Measurements from ENCODE around the gene SAFB2. TPM values are rescaled to one million over a fixed set of nuclear protein-coding genes. Genes with fewer than 3 reads are reported as not detected.

Gene SAFB2
- total RNA-seq, 4 donors from 2014 or later = 11.6 to 47.3 (median 32.1) TPM

DNA sequence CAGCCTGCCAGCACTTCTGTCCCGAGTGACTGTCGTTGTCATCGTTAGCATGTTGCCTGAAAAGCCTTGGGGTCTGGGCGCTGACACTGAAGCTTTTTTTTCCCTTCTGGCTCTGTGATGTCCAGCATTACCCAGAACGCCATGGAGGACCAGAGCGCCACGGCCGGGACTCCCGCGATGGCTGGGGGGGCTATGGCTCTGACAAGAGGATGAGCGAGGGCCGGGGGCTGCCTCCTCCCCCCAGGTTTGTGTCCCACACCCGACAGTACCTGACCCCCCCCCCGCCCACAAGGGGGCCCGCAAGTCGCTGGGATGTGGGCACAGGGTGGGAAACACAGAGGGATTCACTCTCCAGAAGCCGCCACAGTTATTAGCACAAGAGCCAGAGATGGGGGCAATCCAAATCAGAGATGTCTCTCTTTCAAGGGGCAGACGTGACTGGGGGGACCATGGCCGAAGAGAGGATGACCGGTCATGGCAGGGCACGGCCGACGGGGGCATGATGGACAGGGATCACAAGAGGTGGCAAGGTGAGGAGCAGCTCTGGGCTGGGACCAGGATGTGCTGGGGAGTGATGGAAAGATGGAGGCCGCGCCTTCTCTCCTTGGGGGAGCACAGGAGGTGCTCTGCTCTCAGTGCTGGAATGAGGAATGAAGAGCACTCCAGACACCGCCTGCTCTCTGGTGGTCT lies 44.5 kb upstream of the SAFB2 start:
- WGBS, 2 donors = 81 to 91% methylated on average over 9 to 13 of the region's 26 CpGs

GRCh38 chr19:5665781-5666513 lies 43.4 kb upstream of the SAFB2 start:
- Histone ChIP-seq H3K27me3 (no peaks in the 10 kb centered on the region), H3K27ac (no peak overlapping the region), H3K4me3 (no peak overlapping the region), H3K36me3 (peaks cover 65 to 98% (median 82%) of the 10 kb centered on the region in 3 donors), H3K9me3 (no peaks in the 10 kb centered on the region), H3K4me1 (no peaks in the 10 kb centered on the region)
- 63 to 65% methylated on average over 8 to 9 of the region's 10 CpGs for WGBS, 2 donors
- no peak for DNase-seq
- intact Hi-C loops (cut with DNase I) = no loop called here
- no peak for TF ChIP-seq POLR2A (IDR thresholded peaks at IDR 0.05)
- TF ChIP-seq, protein P1, sequence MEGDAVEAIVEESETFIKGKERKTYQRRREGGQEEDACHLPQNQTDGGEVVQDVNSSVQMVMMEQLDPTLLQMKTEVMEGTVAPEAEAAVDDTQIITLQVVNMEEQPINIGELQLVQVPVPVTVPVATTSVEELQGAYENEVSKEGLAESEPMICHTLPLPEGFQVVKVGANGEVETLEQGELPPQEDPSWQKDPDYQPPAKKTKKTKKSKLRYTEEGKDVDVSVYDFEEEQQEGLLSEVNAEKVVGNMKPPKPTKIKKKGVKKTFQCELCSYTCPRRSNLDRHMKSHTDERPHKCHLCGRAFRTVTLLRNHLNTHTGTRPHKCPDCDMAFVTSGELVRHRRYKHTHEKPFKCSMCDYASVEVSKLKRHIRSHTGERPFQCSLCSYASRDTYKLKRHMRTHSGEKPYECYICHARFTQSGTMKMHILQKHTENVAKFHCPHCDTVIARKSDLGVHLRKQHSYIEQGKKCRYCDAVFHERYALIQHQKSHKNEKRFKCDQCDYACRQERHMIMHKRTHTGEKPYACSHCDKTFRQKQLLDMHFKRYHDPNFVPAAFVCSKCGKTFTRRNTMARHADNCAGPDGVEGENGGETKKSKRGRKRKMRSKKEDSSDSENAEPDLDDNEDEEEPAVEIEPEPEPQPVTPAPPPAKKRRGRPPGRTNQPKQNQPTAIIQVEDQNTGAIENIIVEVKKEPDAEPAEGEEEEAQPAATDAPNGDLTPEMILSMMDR (IDR thresholded peaks at IDR 0.05) = no peak

More for the DNA sequence above, 44.5 kb upstream of the SAFB2 start:
- DNase-seq = no peak
- Histone ChIP-seq H3K27ac (no peak overlapping the region), H3K4me3 (no peak overlapping the region), H3K9me3 (no peaks in the 10 kb centered on the region), H3K4me1 (no peaks in the 10 kb centered on the region), H3K36me3 (peaks cover 54 to 92% (median 71%) of the 10 kb centered on the region in 3 donors), H3K27me3 (no peaks in the 10 kb centered on the region)
- TF ChIP-seq, protein P1 (IDR thresholded peaks at IDR 0.05) = no peak
- TF ChIP-seq POLR2A (IDR thresholded peaks at IDR 0.05) = no peak
- intact Hi-C loops (cut with DNase I) = no loop called here

DNA sequence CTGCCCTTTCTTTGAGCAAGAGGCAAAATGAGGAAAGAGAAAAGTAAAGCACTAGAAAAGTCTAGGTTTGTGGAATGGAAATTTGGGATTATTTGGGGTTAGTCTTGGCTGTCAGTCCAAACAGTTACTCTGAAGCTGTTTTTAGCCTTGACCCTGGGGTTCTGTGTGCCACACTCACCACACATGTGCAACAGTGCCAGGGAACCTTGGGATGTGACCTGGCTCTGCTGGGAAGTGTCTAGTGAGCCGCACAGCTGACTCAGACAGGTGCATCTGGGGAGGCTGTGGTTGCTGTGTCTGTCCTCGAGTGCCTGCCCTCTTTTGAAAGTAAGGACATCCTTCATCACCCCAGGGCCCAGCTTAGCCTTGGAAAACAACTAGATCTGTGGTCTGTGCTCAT lies 41.9 kb upstream of the SAFB2 start:
- intact Hi-C loops (cut with DNase I) = no loop called here
- Histone ChIP-seq H3K9me3 (no peaks in the 10 kb centered on the region), H3K27me3 (no peaks in the 10 kb centered on the region), H3K36me3 (peaks cover 64 to 100% (median 89%) of the 10 kb centered on the region in 3 donors), H3K4me3 (no peak overlapping the region), H3K4me1 (no peaks in the 10 kb centered on the region), H3K27ac (no peak overlapping the region)
- no CpG with 5 or more reads among the region's 2 CpGs for WGBS, 2 donors
- TF ChIP-seq, protein P1 (IDR thresholded peaks at IDR 0.05) = no peak
- TF ChIP-seq POLR2A (IDR thresholded peaks at IDR 0.05) = no peak
- no peak for DNase-seq

DNA sequence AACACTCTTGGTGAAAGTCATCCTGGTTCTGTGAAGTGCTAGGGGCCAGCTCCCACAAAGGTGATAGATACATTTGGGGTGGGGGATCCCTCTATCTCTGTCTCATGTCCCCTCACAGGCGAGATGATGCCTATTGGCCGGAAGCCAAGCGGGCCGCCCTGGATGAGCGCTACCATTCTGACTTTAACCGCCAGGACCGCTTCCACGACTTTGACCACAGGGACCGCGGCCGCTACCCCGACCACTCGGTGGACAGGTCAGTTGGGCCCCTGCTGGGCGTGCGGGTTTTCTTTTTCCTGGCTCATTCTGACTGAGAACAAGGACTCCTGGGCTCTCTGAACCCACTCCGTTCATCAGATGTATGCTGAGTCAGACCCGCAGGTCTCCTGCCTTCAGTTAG lies 41.3 kb upstream of the SAFB2 start:
- DNase-seq = no peak
- TF ChIP-seq POLR2A (IDR thresholded peaks at IDR 0.05) = no peak
- TF ChIP-seq, protein P1 (IDR thresholded peaks at IDR 0.05) = no peak

GRCh38 chr19:5661483-5661882 lies 38.9 kb upstream of the SAFB2 start:
- no peak for DNase-seq
- intact Hi-C loops (cut with DNase I) = no loop called here
- 96 to 98% methylated on average over 12 to 23 of the region's 42 CpGs for WGBS, 2 donors
- TF ChIP-seq, protein P1 (IDR thresholded peaks at IDR 0.05) = no peak
- no peak for TF ChIP-seq POLR2A (IDR thresholded peaks at IDR 0.05)
- H3K36me3 ChIP-seq = peaks cover 63 to 100% (median 88%) of the 10 kb centered on the region in 3 donors
- H3K27me3 ChIP-seq = no peaks in the 10 kb centered on the region
- no peak overlapping the region for H3K27ac ChIP-seq
- no peak overlapping the region for H3K4me3 ChIP-seq
- H3K4me1 ChIP-seq = no peaks in the 10 kb centered on the region
- H3K9me3 ChIP-seq = no peaks in the 10 kb centered on the region

More for the DNA sequence above, 41.3 kb upstream of the SAFB2 start:
- Histone ChIP-seq H3K27ac (no peak overlapping the region), H3K36me3 (peaks cover 58 to 100% (median 88%) of the 10 kb centered on the region in 3 donors), H3K4me1 (no peaks in the 10 kb centered on the region), H3K27me3 (no peaks in the 10 kb centered on the region), H3K4me3 (no peak overlapping the region), H3K9me3 (no peaks in the 10 kb centered on the region)
- WGBS, 2 donors = 88 to 93% methylated on average over 9 to 17 of the region's 17 CpGs
- intact Hi-C loops (cut with DNase I) = no loop called here
